ENCODE measurements around the gene CDK19.

DNA sequence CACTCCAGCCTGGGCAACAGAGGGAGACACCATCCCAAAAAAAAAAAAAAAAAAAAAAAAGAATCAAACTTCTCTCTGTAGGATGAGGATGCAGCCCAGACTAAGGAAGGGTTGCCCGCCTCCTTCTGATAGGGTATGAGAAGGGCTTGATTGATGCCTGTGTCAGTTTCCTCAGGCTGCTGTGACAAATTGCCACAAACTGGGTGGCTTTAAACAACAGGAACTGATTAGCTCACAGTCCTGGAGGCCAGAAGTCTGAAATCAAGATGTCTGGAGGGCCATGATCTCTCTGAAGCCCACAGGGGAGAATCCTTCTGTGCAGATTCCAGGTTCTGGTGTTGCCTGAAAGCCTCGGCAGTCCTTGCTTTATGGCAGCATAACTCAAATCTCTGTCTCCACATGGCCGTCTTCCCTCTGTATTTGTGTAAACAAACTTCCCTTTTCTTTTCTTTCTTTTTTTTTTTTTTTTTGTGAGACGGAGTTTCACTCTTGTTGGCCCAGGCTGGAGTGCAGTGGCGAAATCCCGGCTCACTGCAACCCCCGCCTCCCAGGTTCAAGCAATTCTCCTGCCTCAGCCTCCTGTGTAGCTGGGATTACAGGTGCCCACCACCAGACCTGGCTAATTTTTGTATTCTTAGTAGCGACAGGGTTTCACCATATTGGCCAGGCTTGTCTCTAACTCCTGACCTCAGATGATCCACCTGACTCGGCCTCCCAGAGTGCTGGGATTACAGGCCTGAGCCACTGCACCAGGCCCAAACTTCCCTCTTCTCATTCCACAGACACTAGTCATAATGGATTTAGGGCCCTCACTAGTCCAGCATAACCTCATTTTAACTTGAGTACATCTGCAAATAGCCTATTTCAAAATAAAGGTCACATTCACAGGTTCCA lies 11.2 kb upstream of the CDK19 start:
- TF ChIP-seq, protein P1, sequence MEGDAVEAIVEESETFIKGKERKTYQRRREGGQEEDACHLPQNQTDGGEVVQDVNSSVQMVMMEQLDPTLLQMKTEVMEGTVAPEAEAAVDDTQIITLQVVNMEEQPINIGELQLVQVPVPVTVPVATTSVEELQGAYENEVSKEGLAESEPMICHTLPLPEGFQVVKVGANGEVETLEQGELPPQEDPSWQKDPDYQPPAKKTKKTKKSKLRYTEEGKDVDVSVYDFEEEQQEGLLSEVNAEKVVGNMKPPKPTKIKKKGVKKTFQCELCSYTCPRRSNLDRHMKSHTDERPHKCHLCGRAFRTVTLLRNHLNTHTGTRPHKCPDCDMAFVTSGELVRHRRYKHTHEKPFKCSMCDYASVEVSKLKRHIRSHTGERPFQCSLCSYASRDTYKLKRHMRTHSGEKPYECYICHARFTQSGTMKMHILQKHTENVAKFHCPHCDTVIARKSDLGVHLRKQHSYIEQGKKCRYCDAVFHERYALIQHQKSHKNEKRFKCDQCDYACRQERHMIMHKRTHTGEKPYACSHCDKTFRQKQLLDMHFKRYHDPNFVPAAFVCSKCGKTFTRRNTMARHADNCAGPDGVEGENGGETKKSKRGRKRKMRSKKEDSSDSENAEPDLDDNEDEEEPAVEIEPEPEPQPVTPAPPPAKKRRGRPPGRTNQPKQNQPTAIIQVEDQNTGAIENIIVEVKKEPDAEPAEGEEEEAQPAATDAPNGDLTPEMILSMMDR (conservative IDR thresholded peaks at IDR 0.05 in 1 of 2, IDR thresholded peaks at IDR 0.05 in 1 of 2; ENCODE audit: low read depth in 1 of 2, low read length in 2 of 2), result no peak
- TF ChIP-seq EZH2 (IDR thresholded peaks at IDR 0.05; ENCODE audit: low read length, missing control alignments), result no peak
